ENCODE measurements around the gene FXYD5. TPM values are rescaled to one million over a fixed set of nuclear protein-coding genes. Genes with fewer than 3 reads are reported as not detected.
"Not testable (repeated sequence)": the region's sequence is repeated elsewhere in the genome, so short reads cannot be mapped to it uniquely, and the experiment has no call there.

The FXYD5 gene
- total RNA-seq, 8 experiments from 2014 or later, result 7.1 to 201 (median 14.7) TPM

DNA sequence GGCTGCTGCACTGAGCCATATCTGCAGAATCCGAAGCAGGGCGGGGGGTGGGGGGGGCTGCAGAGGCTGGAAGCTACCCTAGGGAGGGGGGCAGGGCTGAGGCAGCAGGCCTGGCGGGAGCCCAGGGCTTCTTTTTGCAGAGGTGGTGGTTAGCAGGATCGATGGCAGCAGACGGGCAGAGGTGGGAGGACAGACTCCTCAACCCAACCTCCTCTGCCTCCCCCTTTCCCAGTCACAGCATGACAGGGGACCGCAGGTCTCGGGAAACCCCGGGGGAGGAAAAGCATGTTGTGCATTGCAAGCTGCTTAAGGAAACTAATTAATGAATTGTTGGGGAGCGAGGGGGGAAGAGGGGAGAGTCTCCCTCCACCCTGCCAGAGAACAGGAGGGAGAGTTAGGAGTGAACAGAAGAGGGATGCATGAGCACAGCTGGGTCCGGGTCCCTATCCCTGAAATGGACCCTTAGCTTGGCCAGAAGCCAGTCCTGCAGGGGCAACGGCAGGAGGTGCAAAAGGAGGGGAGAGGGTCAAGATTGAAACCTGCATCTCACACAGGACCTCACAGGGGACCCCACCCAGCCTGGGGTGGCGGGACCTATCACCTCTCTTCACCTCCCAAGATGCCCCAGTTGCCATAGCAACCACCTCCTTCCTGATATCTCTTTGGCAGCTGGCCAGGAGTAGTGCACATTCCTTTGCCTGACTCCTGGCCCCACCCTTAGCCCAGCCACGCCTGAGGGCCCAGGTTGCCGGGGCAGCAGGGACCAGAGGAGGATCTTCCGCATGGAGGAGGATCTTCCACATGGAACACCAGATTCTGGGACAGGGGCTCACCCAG, 9.7 kb upstream of the FXYD5 start:
- peak in 4 of 8 experiments; percentile 1 to 5 (median 2) for ATAC-seq (replicated peaks in 6 of 8)
- Histone ChIP-seq H3K4me3 (peak overlapping the region; percentile 45 to 76 (median 50)), H3K4me1 (replicated peaks in 1 of 2) (peaks cover 25 to 28% of the 10 kb centered on the region in 2 donors), H3K27ac (peak overlapping the region in 1 of 2 donors; percentile 57)
- 0 to 40% (median 20%) methylated on average over 2 to 3 of the region's 15 CpGs; no CpG with 5 or more reads in 6 of the 10 experiments for WGBS, 10 experiments
- in situ Hi-C loops (cut with MboI; ENCODE audit: low pct_unique_long_range_greater_than_20kb in 2 of 9, low sequenced_read_pairs in 9 of 9, unreplicated experiment in 9 of 9), result no loop called here

DNA sequence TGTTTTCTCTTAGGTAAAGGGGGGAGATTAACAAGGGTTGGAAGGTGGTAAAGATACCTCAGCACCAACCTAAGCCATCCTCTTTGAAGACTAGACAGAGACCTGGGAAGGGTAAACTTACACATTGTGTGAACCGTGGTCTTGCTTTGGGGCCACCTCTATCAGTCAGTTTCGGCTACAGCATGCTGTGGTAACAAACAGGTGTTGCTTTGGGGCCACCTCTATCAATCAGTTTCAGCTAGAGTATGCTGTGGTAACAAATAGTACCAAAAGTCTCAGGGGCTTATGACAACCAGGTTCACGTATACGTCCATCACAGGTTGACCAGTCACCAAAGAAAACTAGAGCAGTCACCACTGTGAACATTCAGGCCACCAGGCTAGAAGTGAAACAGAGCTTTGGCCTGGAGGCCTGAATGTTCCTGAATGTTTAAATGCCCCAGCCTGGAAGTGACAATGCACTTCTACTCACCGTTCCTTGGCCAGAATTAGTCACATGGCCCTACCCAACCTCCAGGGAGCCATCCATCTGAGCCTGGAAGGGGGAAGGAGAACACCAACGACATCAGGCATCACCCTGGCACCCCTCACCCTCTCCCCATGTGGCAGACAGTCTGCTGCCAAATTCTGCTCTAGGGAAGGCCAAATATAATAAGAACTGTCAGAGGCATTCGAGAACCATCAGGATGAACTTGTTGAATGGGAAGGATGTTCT, 7.6 kb upstream of the FXYD5 start:
- in situ Hi-C loops (cut with MboI; ENCODE audit: low pct_unique_long_range_greater_than_20kb in 2 of 9, low sequenced_read_pairs in 9 of 9, unreplicated experiment in 9 of 9), result no loop called here
- H3K27ac ChIP-seq, result no peak overlapping the region

GRCh38 chr19:35149463-35149862, 5.1 kb upstream of the FXYD5 start:
- Histone ChIP-seq H3K27ac (no peak overlapping the region), H3K4me3 (no peak overlapping the region), H3K4me1 (replicated peaks in 1 of 2) (peaks cover 22 to 24% of the 10 kb centered on the region in 2 donors)
- 29 to 100% (median 73%) methylated on average over 1 to 3 of the region's 3 CpGs; no CpG with 5 or more reads in 4 of the 10 experiments for WGBS, 10 experiments
- no peak for ATAC-seq (replicated peaks in 6 of 8)
- in situ Hi-C loops (cut with MboI; ENCODE audit: low pct_unique_long_range_greater_than_20kb in 2 of 9, low sequenced_read_pairs in 9 of 9, unreplicated experiment in 9 of 9), result no loop called here

More for the DNA sequence above, 7.6 kb upstream of the FXYD5 start:
- H3K4me1 ChIP-seq (replicated peaks in 1 of 2), result peaks cover 13 to 16% of the 10 kb centered on the region in 2 donors
- no peak overlapping the region for H3K4me3 ChIP-seq
- ATAC-seq (replicated peaks in 6 of 8), result peak in 1 of 8 experiments; percentile 55
- WGBS, 10 experiments, result 54 to 100% (median 86%) methylated on average over 1 to 5 of the region's 7 CpGs; no CpG with 5 or more reads in 2 of the 10 experiments

DNA sequence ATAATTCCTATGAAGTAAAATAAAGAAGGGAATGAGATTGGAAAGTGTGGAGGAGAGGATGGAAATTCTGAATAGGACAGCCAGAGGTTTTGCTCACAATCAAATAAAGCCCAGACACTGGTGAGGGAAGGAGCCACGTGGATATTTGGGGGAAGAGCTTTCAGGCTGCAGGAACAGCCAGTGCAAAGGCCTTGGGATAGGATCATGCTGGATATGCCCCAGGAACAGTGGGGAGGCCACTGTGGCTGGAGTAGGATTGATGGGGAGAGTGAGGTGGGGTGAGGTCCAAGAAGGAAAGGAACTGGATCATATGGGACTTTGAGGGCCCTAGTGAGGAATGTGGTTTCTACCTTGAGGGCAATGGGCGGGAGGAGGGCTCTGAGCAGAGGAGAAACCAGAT, 4.1 kb upstream of the FXYD5 start:
- Histone ChIP-seq H3K4me1 (replicated peaks in 1 of 2) (peaks cover 21 to 23% of the 10 kb centered on the region in 2 donors), H3K27ac (no peak overlapping the region), H3K4me3 (no peak overlapping the region)
- in situ Hi-C loops (cut with MboI; ENCODE audit: low pct_unique_long_range_greater_than_20kb in 2 of 9, low sequenced_read_pairs in 9 of 9, unreplicated experiment in 9 of 9), result loop anchor here in 1 of 9 experiments (25.0 kb wide), 1 partner anchor 112 kb away; the partner anchor contains the start of gene USF2
- no peak for ATAC-seq (replicated peaks in 6 of 8)
- WGBS, 10 experiments, result 33 to 100% (median 90%) methylated on average over 1 to 2 of the region's 2 CpGs; no CpG with 5 or more reads in 2 of the 10 experiments

DNA sequence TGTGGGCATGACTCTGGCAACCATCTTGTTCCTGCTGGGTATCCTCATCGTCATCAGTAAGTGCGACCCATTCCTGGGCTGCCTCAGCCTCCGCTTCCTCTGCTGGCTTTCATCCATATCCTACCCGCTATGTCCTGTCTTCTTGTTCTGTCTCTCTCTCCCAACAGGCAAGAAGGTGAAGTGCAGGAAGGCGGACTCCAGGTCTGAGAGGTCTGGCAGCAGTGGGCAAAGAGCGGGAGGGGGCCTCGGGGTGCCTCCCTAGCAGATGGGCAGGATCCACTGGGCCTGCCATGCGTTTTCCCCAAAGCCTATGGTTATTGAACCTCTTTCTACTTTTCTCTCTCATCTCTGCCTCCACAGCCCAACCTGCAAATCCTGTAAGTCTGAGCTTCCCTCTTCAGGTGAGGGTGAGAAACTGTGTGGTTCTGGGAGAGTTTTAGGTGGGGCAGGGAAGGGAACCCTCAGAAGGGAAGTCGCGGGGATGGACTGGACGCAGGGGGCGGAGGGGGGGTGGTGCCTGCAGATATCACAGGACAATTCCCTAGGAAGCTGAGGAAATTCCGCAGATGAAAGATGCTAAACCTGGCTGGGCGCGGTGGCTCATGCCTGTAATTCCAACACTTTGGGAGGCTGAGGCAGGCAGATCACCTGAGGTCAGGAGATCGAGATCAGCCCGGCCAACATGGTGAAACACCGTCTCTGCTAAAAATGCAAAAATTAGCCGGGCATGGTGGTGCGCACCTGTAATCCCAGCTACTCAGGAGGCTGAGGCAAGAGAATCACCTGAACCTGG, 3.1 kb upstream of the FXYD5 start:
- in situ Hi-C loops (cut with MboI; ENCODE audit: low pct_unique_long_range_greater_than_20kb in 2 of 9, low sequenced_read_pairs in 9 of 9, unreplicated experiment in 9 of 9), result loop anchor here in 1 of 9 experiments (25.0 kb wide), 1 partner anchor 111 kb away; the partner anchor contains the start of gene USF2
- H3K4me3 ChIP-seq, result no peak overlapping the region
- WGBS, 10 experiments, result 90 to 97% (median 95%) methylated on average over 2 to 8 of the region's 20 CpGs; no CpG with 5 or more reads in 6 of the 10 experiments
- ATAC-seq (replicated peaks in 6 of 8), result no peak
- no peak overlapping the region for H3K27ac ChIP-seq
- H3K4me1 ChIP-seq (replicated peaks in 1 of 2), result peaks cover 21 to 23% of the 10 kb centered on the region in 2 donors

GRCh38 chr19:35153129-35153522, 1.4 kb upstream of the FXYD5 start:
- in situ Hi-C loops (cut with MboI; ENCODE audit: low pct_unique_long_range_greater_than_20kb in 2 of 9, low sequenced_read_pairs in 9 of 9, unreplicated experiment in 9 of 9), result loop anchor here in 1 of 9 experiments (25.0 kb wide), 1 partner anchor 109 kb away; the partner anchor contains the start of gene USF2
- not testable (repeated sequence) for H3K27ac ChIP-seq
- 50 to 100% (median 81%) methylated on average over 1 to 9 of the region's 10 CpGs; no CpG with 5 or more reads in 3 of the 10 experiments for WGBS, 10 experiments

GRCh38 chr19:35153701-35154524, 622 bp upstream of the FXYD5 start:
- ATAC-seq (replicated peaks in 6 of 8), result peak; percentile 15 to 60 (median 36)
- H3K4me1 ChIP-seq (replicated peaks in 1 of 2), result peaks cover 21 to 23% of the 10 kb centered on the region in 2 donors
- H3K4me3 ChIP-seq, result peak overlapping the region in 4 of 5 donors; percentile 26 to 43 (median 30)
- no peak overlapping the region for H3K27ac ChIP-seq
- in situ Hi-C loops (cut with MboI; ENCODE audit: low pct_unique_long_range_greater_than_20kb in 2 of 9, low sequenced_read_pairs in 9 of 9, unreplicated experiment in 9 of 9), result loop anchor here in 1 of 9 experiments (25.0 kb wide), 1 partner anchor 108 kb away; the partner anchor contains the start of gene USF2
- WGBS, 10 experiments, result 11 to 34% methylated on average over 2 to 5 of the region's 36 CpGs; no CpG with 5 or more reads in 8 of the 10 experiments

More at GRCh38 chr19:35153129-35153522, 1.4 kb upstream of the FXYD5 start:
- not testable (repeated sequence) for H3K4me3 ChIP-seq; ATAC-seq (replicated peaks in 6 of 8)
- H3K4me1 ChIP-seq (replicated peaks in 1 of 2), result peaks cover 21 to 23% of the 10 kb centered on the region in 2 donors

DNA sequence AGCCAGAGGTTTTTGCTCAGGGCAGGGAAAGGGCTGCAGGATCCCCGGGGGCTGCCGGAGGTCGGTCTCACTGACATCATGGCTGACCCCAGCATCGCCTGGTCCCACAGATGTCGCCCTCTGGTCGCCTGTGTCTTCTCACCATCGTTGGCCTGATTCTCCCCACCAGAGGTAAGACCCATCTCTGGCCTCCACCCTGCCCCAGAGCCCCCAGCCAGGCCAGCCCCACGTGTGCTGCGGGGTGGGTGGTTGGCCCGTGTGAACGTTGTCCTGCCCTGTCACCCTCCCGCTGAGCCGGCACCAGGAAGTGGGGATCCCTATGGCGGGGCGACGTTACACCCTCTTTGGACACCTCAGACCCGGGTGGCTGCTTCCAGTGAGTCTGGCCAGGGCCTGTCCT, 906 bp downstream of the FXYD5 start:
- no CpG with 5 or more reads among the region's 17 CpGs for WGBS, 10 experiments
- ATAC-seq (replicated peaks in 6 of 8), result peak in 4 of 8 experiments; percentile 1 to 11 (median 2)
- Histone ChIP-seq H3K27ac (peak overlapping the region in 1 of 2 donors; percentile 0), H3K4me3 (peak overlapping the region in 3 of 5 donors; percentile 29 to 43 (median 31)), H3K4me1 (replicated peaks in 1 of 2) (peaks cover 21 to 23% of the 10 kb centered on the region in 2 donors)
- in situ Hi-C loops (cut with MboI; ENCODE audit: low pct_unique_long_range_greater_than_20kb in 2 of 9, low sequenced_read_pairs in 9 of 9, unreplicated experiment in 9 of 9), result loop anchor here in 1 of 9 experiments (25.0 kb wide), 1 partner anchor 107 kb away; the partner anchor contains the start of gene USF2

GRCh38 chr19:35155981-35156672, 1.6 kb downstream of the FXYD5 start:
- H3K4me3 ChIP-seq, result no peak overlapping the region
- H3K4me1 ChIP-seq (replicated peaks in 1 of 2), result peaks cover 21 to 23% of the 10 kb centered on the region in 2 donors
- 0 to 100% (median 94%) methylated on average over 1 to 4 of the region's 6 CpGs; no CpG with 5 or more reads in 2 of the 10 experiments for WGBS, 10 experiments
- H3K27ac ChIP-seq, result no peak overlapping the region
- no peak for ATAC-seq (replicated peaks in 6 of 8)
- in situ Hi-C loops (cut with MboI; ENCODE audit: low pct_unique_long_range_greater_than_20kb in 2 of 9, low sequenced_read_pairs in 9 of 9, unreplicated experiment in 9 of 9), result loop anchor here in 1 of 9 experiments (25.0 kb wide), 1 partner anchor 106 kb away; the partner anchor contains the start of gene USF2

- H3K4me3 ChIP-seq, result no peak overlapping the region
- no peak for ATAC-seq (replicated peaks in 6 of 8)
- H3K4me1 ChIP-seq (replicated peaks in 1 of 2), result peaks cover 21 to 23% of the 10 kb centered on the region in 2 donors
- 63 to 100% (median 80%) methylated on average over 1 to 4 of the region's 7 CpGs; no CpG with 5 or more reads in 5 of the 10 experiments for WGBS, 10 experiments
- no peak overlapping the region for H3K27ac ChIP-seq
- in situ Hi-C loops (cut with MboI; ENCODE audit: low pct_unique_long_range_greater_than_20kb in 2 of 9, low sequenced_read_pairs in 9 of 9, unreplicated experiment in 9 of 9), result loop anchor here in 1 of 9 experiments (25.0 kb wide), 1 partner anchor 106 kb away; the partner anchor contains the start of gene USF2
These were observed 2.1 kb downstream of the FXYD5 start for GRCh38 chr19:35156673-35157014.

GRCh38 chr19:35157431-35157830, 2.9 kb downstream of the FXYD5 start:
- 100% methylated on average over 1 to 4 of the region's 4 CpGs; no CpG with 5 or more reads in 6 of the 10 experiments for WGBS, 10 experiments
- Histone ChIP-seq H3K4me1 (replicated peaks in 1 of 2) (peaks cover 21% of the 10 kb centered on the region in 2 donors), H3K4me3 (no peak overlapping the region), H3K27ac (no peak overlapping the region)
- no peak for ATAC-seq (replicated peaks in 6 of 8)
- in situ Hi-C loops (cut with MboI; ENCODE audit: low pct_unique_long_range_greater_than_20kb in 2 of 9, low sequenced_read_pairs in 9 of 9, unreplicated experiment in 9 of 9), result loop anchor here in 1 of 9 experiments (25.0 kb wide), 1 partner anchor 105 kb away; the partner anchor contains the start of gene USF2
